ENCODE data around the gene RYR1. TPM values are rescaled to one million over a fixed set of nuclear protein-coding genes. Genes with fewer than 3 reads are reported as not detected.

The RYR1 gene
- total RNA-seq, 2 donors from 2014 or later: 0.84 to 3.3 TPM

DNA sequence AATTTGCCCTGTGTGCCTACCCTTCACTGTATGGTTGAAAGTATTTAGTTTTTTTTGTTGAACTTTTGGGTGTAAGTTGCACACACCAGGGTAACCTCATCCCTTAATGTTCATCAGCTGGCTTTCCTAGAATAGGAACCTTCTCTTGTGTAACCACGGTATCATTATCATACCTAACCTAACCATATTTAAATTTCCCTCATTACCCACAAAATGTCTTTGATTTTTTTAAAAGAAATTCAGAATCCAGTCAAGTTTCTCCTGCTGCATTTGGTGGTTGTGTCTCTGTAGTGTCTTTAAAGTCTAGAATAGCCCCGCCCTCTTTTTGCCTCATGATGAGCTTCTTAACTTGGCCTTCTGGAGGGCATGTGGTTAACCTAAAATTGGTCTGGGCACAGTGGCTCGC lies 80.3 kb downstream of the RYR1 start:
- no peaks in the 10 kb centered on the region for H3K4me1 Mint-ChIP-seq
- no peaks in the 10 kb centered on the region for H3K36me3 Mint-ChIP-seq (ENCODE audit: low read depth)
- 90 to 93% methylated on average over 3 of the region's 3 CpGs for WGBS, 2 experiments (ENCODE audit: insufficient coverage in 1 of 2, insufficient read length in 1 of 2)
- Histone ChIP-seq H3K9ac (ENCODE audit: extremely low read depth, low read length, poor library complexity, severe bottlenecking) (no peak overlapping the region), H3K9me3 (ENCODE audit: control insufficient read depth, low read length) (no peaks in the 10 kb centered on the region), H3K27me3 (ENCODE audit: control insufficient read depth, insufficient read depth, low read length, poor library complexity, severe bottlenecking) (no peaks in the 10 kb centered on the region), H3K4me1 (ENCODE audit: control insufficient read depth, insufficient read depth, low read length) (no peaks in the 10 kb centered on the region), H3K27ac (ENCODE audit: low read depth, low read length) (no peak overlapping the region), H3K36me3 (ENCODE audit: control insufficient read depth, insufficient read depth, low read length) (no peaks in the 10 kb centered on the region), H3K4me3 (ENCODE audit: low read length) (no peak overlapping the region)
- no peak for DNase-seq
- TF ChIP-seq, protein P1, sequence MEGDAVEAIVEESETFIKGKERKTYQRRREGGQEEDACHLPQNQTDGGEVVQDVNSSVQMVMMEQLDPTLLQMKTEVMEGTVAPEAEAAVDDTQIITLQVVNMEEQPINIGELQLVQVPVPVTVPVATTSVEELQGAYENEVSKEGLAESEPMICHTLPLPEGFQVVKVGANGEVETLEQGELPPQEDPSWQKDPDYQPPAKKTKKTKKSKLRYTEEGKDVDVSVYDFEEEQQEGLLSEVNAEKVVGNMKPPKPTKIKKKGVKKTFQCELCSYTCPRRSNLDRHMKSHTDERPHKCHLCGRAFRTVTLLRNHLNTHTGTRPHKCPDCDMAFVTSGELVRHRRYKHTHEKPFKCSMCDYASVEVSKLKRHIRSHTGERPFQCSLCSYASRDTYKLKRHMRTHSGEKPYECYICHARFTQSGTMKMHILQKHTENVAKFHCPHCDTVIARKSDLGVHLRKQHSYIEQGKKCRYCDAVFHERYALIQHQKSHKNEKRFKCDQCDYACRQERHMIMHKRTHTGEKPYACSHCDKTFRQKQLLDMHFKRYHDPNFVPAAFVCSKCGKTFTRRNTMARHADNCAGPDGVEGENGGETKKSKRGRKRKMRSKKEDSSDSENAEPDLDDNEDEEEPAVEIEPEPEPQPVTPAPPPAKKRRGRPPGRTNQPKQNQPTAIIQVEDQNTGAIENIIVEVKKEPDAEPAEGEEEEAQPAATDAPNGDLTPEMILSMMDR (conservative IDR thresholded peaks at IDR 0.05): no peak
- no peaks in the 10 kb centered on the region for H3K27me3 Mint-ChIP-seq (ENCODE audit: insufficient read depth)
- no peak overlapping the region for H3K27ac Mint-ChIP-seq
- no peak overlapping the region for H3K4me3 Mint-ChIP-seq
- no peaks in the 10 kb centered on the region for H3K9me3 Mint-ChIP-seq

DNA sequence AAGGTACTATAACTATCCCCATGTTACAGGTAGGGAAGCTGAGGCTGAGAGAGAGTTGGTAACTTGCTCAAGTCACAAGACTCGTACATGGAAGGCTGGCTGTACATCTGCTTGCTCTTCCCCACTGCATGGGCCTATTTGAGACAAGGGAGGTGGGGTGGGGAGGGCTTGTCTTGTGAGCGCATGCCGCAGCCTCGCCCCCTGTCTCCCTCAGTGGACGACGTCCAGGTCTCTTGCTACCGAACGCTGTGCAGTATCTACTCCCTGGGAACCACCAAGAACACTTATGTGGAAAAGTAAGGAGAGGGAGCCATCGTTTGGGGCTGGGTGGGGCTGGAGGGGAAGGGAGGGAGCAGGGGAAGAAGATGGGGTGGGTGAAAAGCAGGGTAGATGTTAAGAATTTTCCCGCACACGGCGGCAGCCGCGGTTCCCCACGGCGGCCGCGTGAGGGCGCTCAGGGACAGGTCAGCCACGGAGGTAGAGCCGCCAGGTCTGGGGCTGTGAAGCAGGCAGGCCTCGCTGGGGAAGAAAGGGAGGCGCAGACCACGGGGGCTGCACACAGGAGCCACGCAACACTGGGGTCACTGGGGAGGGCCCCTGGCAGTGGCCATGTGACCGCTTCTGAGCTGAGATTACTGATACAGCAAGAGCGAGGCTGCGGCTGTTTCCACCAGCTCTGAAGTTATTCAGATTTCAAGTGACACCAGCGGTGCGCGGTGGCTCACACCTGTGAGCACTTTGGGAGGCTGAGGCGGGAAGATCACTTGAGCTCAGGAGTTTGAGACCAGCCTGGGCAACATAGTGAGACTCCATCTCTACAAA lies 81.5 kb downstream of the RYR1 start:
- H3K36me3 Mint-ChIP-seq (ENCODE audit: low read depth): no peaks in the 10 kb centered on the region
- TF ChIP-seq, protein P1 (conservative IDR thresholded peaks at IDR 0.05): peak; percentile 93
- no peak overlapping the region for H3K4me3 ChIP-seq (ENCODE audit: low read length)
- peak; percentile 94 for DNase-seq
- no peak overlapping the region for H3K27ac Mint-ChIP-seq
- no peaks in the 10 kb centered on the region for H3K27me3 ChIP-seq (ENCODE audit: control insufficient read depth, insufficient read depth, low read length, poor library complexity, severe bottlenecking)
- H3K27ac ChIP-seq (ENCODE audit: low read depth, low read length): no peak overlapping the region
- 47 to 55% methylated on average over 10 to 32 of the region's 32 CpGs for WGBS, 2 experiments (ENCODE audit: insufficient coverage in 1 of 2, insufficient read length in 1 of 2)
- H3K27me3 Mint-ChIP-seq (ENCODE audit: insufficient read depth): no peaks in the 10 kb centered on the region
- no peaks in the 10 kb centered on the region for H3K4me1 ChIP-seq (ENCODE audit: control insufficient read depth, insufficient read depth, low read length)
- H3K36me3 ChIP-seq (ENCODE audit: control insufficient read depth, insufficient read depth, low read length): no peaks in the 10 kb centered on the region
- H3K4me3 Mint-ChIP-seq: no peak overlapping the region
- no peak overlapping the region for H3K9ac ChIP-seq (ENCODE audit: extremely low read depth, low read length, poor library complexity, severe bottlenecking)
- no peaks in the 10 kb centered on the region for H3K9me3 Mint-ChIP-seq
- no peaks in the 10 kb centered on the region for H3K4me1 Mint-ChIP-seq
- no peaks in the 10 kb centered on the region for H3K9me3 ChIP-seq (ENCODE audit: control insufficient read depth, low read length)

DNA sequence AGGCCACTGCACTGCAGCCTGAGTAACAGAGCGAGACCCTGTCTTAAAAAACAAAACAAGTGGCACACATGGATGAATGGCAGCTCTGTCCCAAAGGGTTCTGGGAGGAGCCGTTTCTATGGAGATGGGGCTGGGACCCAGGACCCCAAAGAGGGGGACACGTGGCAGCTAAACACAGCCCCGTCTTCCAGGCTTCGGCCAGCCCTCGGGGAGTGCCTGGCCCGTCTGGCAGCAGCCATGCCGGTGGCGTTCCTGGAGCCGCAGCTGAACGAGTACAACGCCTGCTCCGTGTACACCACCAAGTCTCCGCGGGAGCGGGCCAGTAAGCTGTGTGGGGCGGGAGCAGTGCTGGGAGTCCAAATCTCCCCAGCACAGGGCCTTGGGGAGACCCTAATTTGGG lies 82.4 kb downstream of the RYR1 start:
- TF ChIP-seq, protein P1 (conservative IDR thresholded peaks at IDR 0.05): no peak
- WGBS, 2 experiments (ENCODE audit: insufficient coverage in 1 of 2, insufficient read length in 1 of 2): 94% methylated on average over 16 to 17 of the region's 17 CpGs
- Histone ChIP-seq H3K4me3 (ENCODE audit: low read length) (no peak overlapping the region), H3K27me3 (ENCODE audit: control insufficient read depth, insufficient read depth, low read length, poor library complexity, severe bottlenecking) (no peaks in the 10 kb centered on the region), H3K27ac (ENCODE audit: low read depth, low read length) (no peak overlapping the region), H3K9ac (ENCODE audit: extremely low read depth, low read length, poor library complexity, severe bottlenecking) (no peak overlapping the region), H3K36me3 (ENCODE audit: control insufficient read depth, insufficient read depth, low read length) (no peaks in the 10 kb centered on the region), H3K9me3 (ENCODE audit: control insufficient read depth, low read length) (no peaks in the 10 kb centered on the region), H3K4me1 (ENCODE audit: control insufficient read depth, insufficient read depth, low read length) (no peaks in the 10 kb centered on the region)
- H3K27ac Mint-ChIP-seq: no peak overlapping the region
- H3K27me3 Mint-ChIP-seq (ENCODE audit: insufficient read depth): no peaks in the 10 kb centered on the region
- no peaks in the 10 kb centered on the region for H3K4me1 Mint-ChIP-seq
- no peaks in the 10 kb centered on the region for H3K36me3 Mint-ChIP-seq (ENCODE audit: low read depth)
- no peaks in the 10 kb centered on the region for H3K9me3 Mint-ChIP-seq
- DNase-seq: no peak
- H3K4me3 Mint-ChIP-seq: no peak overlapping the region
